HepG2 (cell line): ENCODE results near the gene TMA7B. TPM values are rescaled to one million over a fixed set of nuclear protein-coding genes. Genes with fewer than 3 reads are reported as not detected.

ENCODE experiments used
- ATAC-seq: fragments of 200-7000 bp; cut with Tn5 transposase; 3 replicates; pipeline ENCODE4 v1.9.1; 2020; ENCODE audit warnings: mild to moderate bottlenecking, moderate library complexity
- BruUV-seq: library from RNA; stranded (reverse); fragments of 400-500 nt; replicated peaks from 2 replicates; lab custom pipeline; 2021; lab: Mats Ljungman, UMichigan
- CTCF ChIA-PET: fragments of 300-600 bp; formaldehyde crosslinking; extraction: SDS; loops from one replicate; lab custom pipeline; 2021; ENCODE audit warnings: low total read pairs, inconsistent platforms, low intra/inter-chr PET ratio; lab: Yijun Ruan, JAX
- POLR2A ChIA-PET: fragments of 350-600 bp; sonication (Branson Sonifier 250); formaldehyde crosslinking; loops from one replicate; lab custom pipeline; 2020; ENCODE audit warnings: antibody characterized with exemption, inconsistent platforms; lab: Yijun Ruan, JAX
- DNase-seq: peaks from one replicate; pipeline ENCODE4 v3.0.0-alpha.2; 2015; ENCODE audit warnings: low spot score
- FAIRE-seq: peaks from 3 replicates; lab custom pipeline; 2011; peaks lifted over from hg19 to GRCh38; lab: Jason Lieb, UNC
- H2AFZ ChIP-seq: one replicate; pipeline ENCODE4 v1.6.1; 2011; ENCODE audit warnings: low read length, inconsistent platforms
- H3K27ac ChIP-seq: fragments of 300-600 bp; 3 replicates; pipeline ENCODE4 v1.8.0; 2011; ENCODE audit warnings: mixed run types, mild to moderate bottlenecking, mixed read lengths, low read length, inconsistent platforms; ENCODE audit not compliant: insufficient read depth; ENCODE audit errors: extremely low read length
- H3K27me3 ChIP-seq, 2 experiments: fragments of 200-600 bp in 1 of 2; 2 replicates in 1 of 2; 3 replicates in 1 of 2; pipeline versions ENCODE4 v1.6.0 to v1.8.0; 2011; ENCODE audit warnings: low read length in 2 of 2, mild to moderate bottlenecking in 2 of 2, moderate library complexity in 2 of 2, inconsistent platforms in 1 of 2; ENCODE audit not compliant: insufficient read depth in 2 of 2, control insufficient read depth in 1 of 2
- H3K36me3 ChIP-seq, 2 experiments: fragments of 200-600 bp in 1 of 2; replicated peaks in 1 of 2; 2 replicates in 1 of 2; 3 replicates in 1 of 2; pipeline versions ENCODE4 v1.5.1 to v1.8.0; 2011; ENCODE audit warnings: low read length in 2 of 2, inconsistent platforms in 1 of 2; ENCODE audit not compliant: insufficient read depth in 2 of 2, control insufficient read depth in 1 of 2
- H3K4me1 ChIP-seq: 2 replicates; pipeline ENCODE4 v1.5.1; 2012; ENCODE audit warnings: low read length, inconsistent platforms; ENCODE audit not compliant: insufficient read depth
- H3K4me2 ChIP-seq: 2 replicates; pipeline ENCODE4 v1.6.0; 2011; ENCODE audit warnings: low read depth, low read length, inconsistent platforms
- H3K4me3 ChIP-seq, 3 experiments: fragments of 200-600 bp in 1 of 3; sonication (generic), shearing (Covaris generic) in 1 of 3; replicated peaks in 1 of 3; 2 replicates each; pipeline ENCODE4 v1.5.1; 2011 to 2016; ENCODE audit warnings: low read length in 3 of 3, inconsistent platforms in 2 of 3, low read depth in 2 of 3, mild to moderate bottlenecking in 2 of 3, control low read depth in 1 of 3, mixed read lengths in 1 of 3; ENCODE audit not compliant: insufficient read depth in 1 of 3
- H3K79me2 ChIP-seq: one replicate; pipeline ENCODE4 v1.6.1; 2011; ENCODE audit warnings: low read length, inconsistent platforms; ENCODE audit not compliant: insufficient read depth
- H3K9ac ChIP-seq: 2 replicates; pipeline ENCODE4 v1.6.0; 2011; ENCODE audit warnings: mild to moderate bottlenecking, low read depth, low read length, inconsistent platforms; ENCODE audit not compliant: insufficient read depth
- H3K9me3 ChIP-seq: 2 replicates; pipeline ENCODE4 v1.5.1; 2012; ENCODE audit warnings: mild to moderate bottlenecking, low read length
- H4K20me1 ChIP-seq: 2 replicates; pipeline ENCODE4 v1.6.0; 2011; ENCODE audit warnings: inconsistent platforms, mild to moderate bottlenecking, low read length, moderate library complexity; ENCODE audit not compliant: insufficient read depth
- FOXM1 ChIP-seq: sonication (generic); formaldehyde crosslinking; IDR thresholded peaks from 2 replicates; pipeline ENCODE4 v1.5.0; 2020; ENCODE audit warnings: missing genetic modification reagents
- MIER2 ChIP-seq: IDR thresholded peaks from 2 replicates; pipeline ENCODE4 v1.6.1; 2016; ENCODE audit warnings: missing biosample characterization, missing genetic modification reagents
- MTA1 ChIP-seq: sonication (generic); formaldehyde crosslinking; IDR thresholded peaks from 2 replicates; pipeline ENCODE4 v1.4.0; 2020; ENCODE audit warnings: missing genetic modification reagents, mild to moderate bottlenecking, borderline replicate concordance
- TRIM24 ChIP-seq: sonication (generic); formaldehyde crosslinking; IDR thresholded peaks from 2 replicates; pipeline ENCODE4 v1.8.0; 2022; ENCODE audit warnings: mild to moderate bottlenecking, missing genetic modification reagents
- ZBTB49 ChIP-seq: sonication (generic); formaldehyde crosslinking; IDR thresholded peaks from 2 replicates; pipeline ENCODE4 v1.4.0; 2020; ENCODE audit warnings: missing genetic modification reagents, borderline replicate concordance
- ZNF282 ChIP-seq: fragments of 450-650 bp; IDR thresholded peaks from 2 replicates; pipeline ENCODE4 v1.6.1; 2018; ENCODE audit not compliant: partially characterized antibody
- ZNF318 ChIP-seq: sonication (generic); formaldehyde crosslinking; IDR thresholded peaks from 2 replicates; pipeline ENCODE4 v1.4.0; 2020; ENCODE audit warnings: mild to moderate bottlenecking, missing genetic modification reagents
- WGBS: methylation state at CpG from one replicate; pipeline ENCODE4 v1.1.6; 2017; ENCODE audit warnings: low lambda C conversion rate; 5-methylcytosine and 5-hydroxymethylcytosine counted together
- in situ Hi-C: cut with HindIII; loops from 2 replicates; pipeline ENCODE4 v1.10.0; 2017; ENCODE audit warnings: low pct_unique_long_range_greater_than_20kb; ENCODE audit not compliant: extremely low pct_ligation_motif_present
- intact Hi-C: fragments of 100-400 bp; cut with micrococcal nuclease; formaldehyde crosslinking; loops from one replicate; pipeline ENCODE4 v1.10.0; 2022; ENCODE audit not compliant: unreplicated experiment
- polyA plus RNA-seq, 8 experiments: library from polyadenylated mRNA; depleted of rRNA in 3 of 8; stranded (reverse) in 7 of 8; unstranded in 1 of 8; fragments of >200 nt; fragmentation: Illumina TruSeq in 4 of 8; extraction: Trizol in 4 of 8; gene quantifications; 2 replicates each; pipeline versions ENCODE4 v1.2.1 to v1.2.3, GENCODE V29; 2011 to 2016; ENCODE audit warnings: low read depth in 4 of 8, missing spikeins in 1 of 8, mixed read lengths in 1 of 8; ENCODE audit not compliant: insufficient read depth in 1 of 8
- total RNA-seq, 5 experiments: library from RNA; depleted of rRNA; stranded (reverse); fragments of >200 nt; fragmentation: Illumina TruSeq; extraction: Trizol; gene quantifications; 2 replicates each; pipeline ENCODE4 v1.2.3, GENCODE V29; 2016; ENCODE audit warnings: low read depth in 1 of 5

The TMA7B gene
- total and polyA plus RNA-seq, 2 of the 13 experiments (the other 11 are each of a cell fraction or from before 2014, with no cell fraction given), result not detected

GRCh38 chr22:39967996-39968972 is 8.1 kb downstream of the TMA7B start (continued):
- TF ChIP-seq MIER2 (CRISPR knock-in tag), result no peak

GRCh38 chr22:39970742-39971141 is 10.5 kb downstream of the TMA7B start:
- ATAC-seq (no peak), FAIRE-seq (no peak)
- no peaks in the 10 kb centered on the region for H3K79me2 ChIP-seq
- TF ChIP-seq ZBTB49 (CRISPR knock-in tag) (no peak), MTA1 (CRISPR knock-in tag) (no peak), ZNF282 (no peak), ZNF318 (CRISPR knock-in tag) (no peak), TRIM24 (no peak), FOXM1 (CRISPR knock-in tag) (no peak)

More at GRCh38 chr22:39970742-39971141, 10.5 kb downstream of the TMA7B start:
- H3K27ac ChIP-seq, result no peak overlapping the region
- intact Hi-C loops (no loop called here), in situ Hi-C loops (no loop called here)
- no peak overlapping the region for H3K9ac ChIP-seq
- H3K27me3 ChIP-seq, result peaks cover 8 to 38% of the 10 kb centered on the region in 2 experiments; a peak in 4 of 5 replicates
- no peak overlapping the region for H2AFZ ChIP-seq
- H3K4me2 ChIP-seq, result no peak overlapping the region
- WGBS, result 45% methylated on average over 6 of the region's 10 CpGs
- H3K4me3 ChIP-seq, result no peak overlapping the region
- no peaks in the 10 kb centered on the region for H3K4me1 ChIP-seq
- CTCF ChIA-PET, result no interaction called here
- BruUV-seq, result no TSS peak
- POLR2A ChIA-PET, result no interaction called here
- no peak for DNase-seq
- no peaks in the 10 kb centered on the region for H4K20me1 ChIP-seq
- no peaks in the 10 kb centered on the region for H3K9me3 ChIP-seq
- no peaks in the 10 kb centered on the region for H3K36me3 ChIP-seq
